Endothelial cell of hepatic sinusoid (primary cell): ENCODE measurements around the gene ARID5B.

ENCODE experiments used
- in situ Hi-C: cut with HindIII; loops from 2 replicates; pipeline ENCODE4 v1.10.0; 2017; ENCODE audit warnings: low sequenced_read_pairs

ARID5B gene

GRCh38 chr10:61903221-61903927 is 1.9 kb downstream of the ARID5B start:
- in situ Hi-C loops = no loop called here

- in situ Hi-C loops = no loop called here
These were observed 2.4 kb downstream of the ARID5B start for GRCh38 chr10:61903928-61904344.

- in situ Hi-C loops = no loop called here
These were observed 3.5 kb downstream of the ARID5B start for GRCh38 chr10:61904733-61905725.

GRCh38 chr10:61905837-61906561 is 4.5 kb downstream of the ARID5B start:
- in situ Hi-C loops = no loop called here

- in situ Hi-C loops = no loop called here
These were observed 5.0 kb downstream of the ARID5B start for GRCh38 chr10:61906562-61906901.

- in situ Hi-C loops = no loop called here
These were observed 5.5 kb downstream of the ARID5B start for GRCh38 chr10:61907011-61907410.

GRCh38 chr10:61907587-61907986 is 6.1 kb downstream of the ARID5B start:
- in situ Hi-C loops = no loop called here

GRCh38 chr10:61910226-61910805 is 8.8 kb downstream of the ARID5B start:
- in situ Hi-C loops = no loop called here

- in situ Hi-C loops = no loop called here
These were observed 9.4 kb downstream of the ARID5B start for GRCh38 chr10:61910894-61911293.

- in situ Hi-C loops = no loop called here
These were observed 9.9 kb downstream of the ARID5B start for GRCh38 chr10:61911425-61911824.

- in situ Hi-C loops = no loop called here
These were observed 11.5 kb downstream of the ARID5B start for GRCh38 chr10:61912981-61913380.

- in situ Hi-C loops = loop anchor here (5.0 kb wide), 1 partner anchor 89 kb away; no protein-coding TSS in a partner anchor
These were observed 16.6 kb downstream of the ARID5B start for GRCh38 chr10:61918140-61918539.

- in situ Hi-C loops = loop anchor here (5.0 kb wide), 1 partner anchor 88 kb away; no protein-coding TSS in a partner anchor
These were observed 17.5 kb downstream of the ARID5B start for GRCh38 chr10:61918989-61919388.

- in situ Hi-C loops = loop anchor here (5.0 kb wide), 1 partner anchor 88 kb away; no protein-coding TSS in a partner anchor
These were observed 18.2 kb downstream of the ARID5B start for GRCh38 chr10:61919646-61920215.

- in situ Hi-C loops = no loop called here
These were observed 19.6 kb downstream of the ARID5B start for GRCh38 chr10:61921143-61921542.

- in situ Hi-C loops = no loop called here
These were observed 21.9 kb downstream of the ARID5B start for GRCh38 chr10:61923210-61923949.

- in situ Hi-C loops = no loop called here
These were observed 22.4 kb downstream of the ARID5B start for GRCh38 chr10:61923950-61924274.

- in situ Hi-C loops = no loop called here
These were observed 28.1 kb downstream of the ARID5B start for GRCh38 chr10:61929555-61929954.

GRCh38 chr10:61931620-61932332 is 30.3 kb downstream of the ARID5B start:
- in situ Hi-C loops = no loop called here
